Stimulated activated CD4-positive, alpha-beta T cell treated with anti-CD3 and anti-CD28 coated beads, TNF-alpha, amount 100 ng/mL, for 4 hours (primary cell): ENCODE data around the gene MRPS18B.
A peak's percentile ranks its signal among the peaks of the same experiment; 100 is the strongest.

Experiments used
- DNase-seq, 3 experiments: peaks; one replicate each; pipeline ENCODE4 v3.0.0-alpha.2; 2020; ENCODE audit warnings: low read depth in 3 of 3

Gene MRPS18B

DNA sequence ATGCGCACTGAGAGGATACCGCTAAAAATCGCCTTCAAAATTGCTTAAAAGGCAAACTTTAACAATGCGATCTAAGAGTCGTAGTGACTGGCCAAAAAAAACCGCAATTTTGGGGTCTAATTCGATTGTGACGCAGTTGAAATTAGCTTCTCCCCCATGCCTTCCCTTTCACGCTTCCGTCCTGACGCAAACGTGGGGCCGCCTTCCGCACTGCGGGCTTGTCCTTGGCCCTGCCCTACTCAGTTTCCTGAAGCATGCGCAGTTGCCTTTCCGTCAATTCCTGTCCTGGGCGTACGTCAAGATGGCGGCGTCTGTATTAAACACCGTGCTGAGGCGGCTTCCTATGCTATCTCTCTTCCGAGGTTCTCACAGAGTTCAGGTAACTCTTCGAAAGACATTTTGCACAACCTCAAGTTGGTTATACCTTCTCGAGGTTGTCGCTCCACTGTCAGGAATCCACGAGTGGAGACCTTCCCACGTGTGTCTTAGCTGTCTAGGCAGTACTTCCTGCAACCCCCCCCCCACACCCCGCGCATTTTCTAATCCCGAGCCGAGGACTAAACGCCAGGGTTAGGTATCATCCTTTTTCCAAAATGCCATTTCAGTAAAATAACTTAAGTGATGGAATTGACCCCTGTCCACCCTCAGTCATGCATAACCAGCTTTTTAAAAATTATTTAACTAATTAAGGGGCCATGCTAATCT, at the start of gene MRPS18B:
Gene MRPS18B, plus strand, starts transcription at position 276 of the 705 bp plus-strand sequence. Its CDS starts 26 bp downstream, at position 302.
- DNase-seq = peak; percentile 88 to 98 (median 93)

DNA sequence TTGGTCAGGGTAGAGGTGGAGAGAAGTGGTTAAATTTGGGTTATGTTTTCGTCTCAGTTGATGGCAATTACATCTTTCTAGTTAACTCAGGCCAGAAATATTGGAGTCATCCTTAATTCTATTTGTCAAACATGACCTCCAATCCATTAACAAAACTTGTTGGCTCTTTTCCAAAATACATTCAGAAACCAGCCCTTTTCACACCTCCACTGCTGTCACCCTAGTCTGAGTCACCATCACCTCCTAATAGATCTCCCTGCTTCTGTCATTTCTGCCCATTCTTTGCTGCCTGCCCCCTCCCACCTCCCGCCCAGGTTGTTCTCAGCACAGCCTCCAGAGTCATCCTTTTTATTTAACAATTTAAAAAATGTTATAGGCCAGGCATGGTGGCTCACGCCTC, 49.4 kb upstream of the MRPS18B start:
- DNase-seq = no peak

DNA sequence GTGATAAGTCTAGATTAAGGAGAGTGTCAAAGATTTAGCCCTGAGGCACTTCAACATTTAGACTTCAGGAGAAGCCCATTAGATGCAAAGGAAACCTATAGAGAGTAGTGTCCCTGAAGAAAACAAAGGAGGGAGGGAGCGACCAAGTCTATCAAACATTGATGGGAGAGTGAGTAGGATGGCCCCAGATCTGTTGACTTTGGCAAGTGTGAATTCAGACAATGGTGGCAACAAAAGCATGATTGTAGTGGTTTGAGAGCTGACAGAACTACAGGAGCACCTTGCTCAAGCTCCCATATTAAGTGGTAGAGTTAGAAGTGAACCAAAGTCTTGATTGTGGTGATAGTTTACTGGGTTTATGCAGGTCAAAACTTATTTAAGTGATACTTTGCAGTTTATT, 47.4 kb upstream of the MRPS18B start:
- DNase-seq = no peak

DNA sequence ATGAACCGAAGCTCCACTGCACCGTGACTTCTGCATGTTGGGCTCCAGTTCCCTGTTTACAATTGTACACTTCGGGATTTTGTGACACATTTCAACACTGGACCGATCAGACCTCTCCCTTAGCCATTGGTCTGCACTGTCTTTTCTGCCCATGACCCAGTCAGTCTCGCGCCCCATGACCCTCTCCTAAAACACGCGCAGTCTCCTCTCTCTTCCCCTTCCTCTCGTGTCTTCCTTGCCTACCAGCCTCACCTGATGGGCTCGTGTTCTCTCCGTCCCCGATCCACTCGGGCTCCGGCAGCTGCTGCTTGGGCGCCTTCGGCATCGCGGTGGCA, 46.9 kb upstream of the MRPS18B start:
- no peak for DNase-seq

DNA sequence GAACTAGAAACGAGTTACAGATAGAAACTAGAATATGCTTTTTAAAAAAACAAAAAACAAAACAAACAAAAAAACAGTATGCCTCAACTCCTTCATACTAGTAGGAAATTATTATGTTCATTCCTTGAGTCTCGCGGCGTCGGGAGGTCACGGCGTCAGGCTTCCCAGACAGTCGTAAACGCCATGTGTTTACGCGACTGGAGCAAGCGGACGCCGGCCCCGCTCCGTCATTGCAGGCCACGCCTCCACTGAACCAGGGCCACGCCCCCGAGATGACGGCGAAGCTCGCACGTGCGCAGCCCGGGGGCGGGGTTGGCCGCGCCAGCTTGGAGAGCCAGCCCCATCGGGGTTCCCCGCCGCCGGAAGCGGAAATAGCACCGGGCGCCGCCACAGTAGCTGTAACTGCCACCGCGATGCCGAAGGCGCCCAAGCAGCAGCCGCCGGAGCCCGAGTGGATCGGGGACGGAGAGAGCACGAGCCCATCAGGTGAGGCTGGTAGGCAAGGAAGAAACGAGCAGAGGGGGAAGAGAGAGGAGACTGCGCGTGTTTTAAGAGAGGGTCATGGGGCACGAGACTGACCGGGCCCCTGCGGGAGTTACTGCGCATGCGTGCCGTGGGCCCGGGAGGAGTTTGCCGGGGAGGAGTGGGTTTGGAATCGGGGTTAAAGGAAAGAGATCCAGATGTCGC, 46.4 kb upstream of the MRPS18B start, which contains the start of gene ABCF1:
Gene ABCF1, plus strand, starts transcription at position 368 of the 687 bp plus-strand sequence. Its CDS starts 46 bp downstream, at position 414.
- peak; percentile 99 to 100 (median 99) for DNase-seq

DNA sequence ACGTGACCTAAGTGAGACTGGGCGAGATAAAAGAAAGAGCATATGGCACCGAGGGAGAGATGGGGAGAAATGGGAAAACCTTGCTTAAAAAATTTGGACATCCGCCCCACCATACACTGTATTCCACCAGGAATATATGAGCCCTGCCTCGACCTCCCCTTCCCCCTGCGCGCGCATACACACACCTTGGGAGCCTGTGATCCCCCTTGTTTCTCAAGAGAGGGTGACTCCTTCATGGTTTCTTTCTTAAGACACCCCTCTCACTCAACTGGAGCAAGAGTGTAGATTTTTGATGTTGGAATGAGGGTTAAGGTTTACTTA, 45.9 kb upstream of the MRPS18B start:
- no peak for DNase-seq

DNA sequence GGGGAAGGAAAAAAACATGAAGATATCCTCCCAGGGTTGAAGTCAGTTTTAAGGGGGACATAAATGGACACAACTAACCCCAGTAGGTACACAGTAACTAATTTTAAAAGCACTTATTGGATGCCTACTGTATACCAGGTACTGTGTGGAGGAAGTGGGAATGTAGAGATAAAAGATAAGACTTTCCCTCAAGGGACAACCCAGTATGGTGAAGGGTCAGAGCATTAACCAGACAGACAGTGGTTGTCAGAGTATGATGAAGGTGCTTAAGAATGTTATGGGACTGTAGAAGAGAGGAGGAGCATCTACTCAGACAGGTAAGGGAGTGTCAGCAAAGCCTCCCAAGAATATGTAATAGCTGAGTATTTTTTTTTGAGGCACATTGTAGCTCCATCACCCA, 45.5 kb upstream of the MRPS18B start:
- DNase-seq = no peak

DNA sequence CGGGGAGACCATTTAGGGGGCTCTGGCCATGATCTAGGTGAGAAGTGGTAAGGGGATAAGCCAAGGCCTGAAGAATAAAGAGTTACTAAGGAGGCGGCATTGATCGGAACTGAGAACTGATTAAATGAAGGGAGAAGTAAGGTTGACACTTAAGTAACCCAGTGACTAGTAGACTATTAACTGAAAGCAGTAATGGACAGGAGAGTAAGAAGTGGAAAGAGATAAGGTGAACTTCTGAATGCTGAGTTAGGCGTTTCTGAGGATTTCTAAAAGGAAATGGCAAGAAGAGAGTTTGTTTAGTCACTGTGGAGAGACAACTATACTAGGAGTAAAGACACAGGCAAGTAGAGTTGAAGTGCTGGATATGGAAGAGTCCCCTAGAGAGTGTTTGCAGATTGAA, 44.5 kb upstream of the MRPS18B start:
- DNase-seq = no peak

DNA sequence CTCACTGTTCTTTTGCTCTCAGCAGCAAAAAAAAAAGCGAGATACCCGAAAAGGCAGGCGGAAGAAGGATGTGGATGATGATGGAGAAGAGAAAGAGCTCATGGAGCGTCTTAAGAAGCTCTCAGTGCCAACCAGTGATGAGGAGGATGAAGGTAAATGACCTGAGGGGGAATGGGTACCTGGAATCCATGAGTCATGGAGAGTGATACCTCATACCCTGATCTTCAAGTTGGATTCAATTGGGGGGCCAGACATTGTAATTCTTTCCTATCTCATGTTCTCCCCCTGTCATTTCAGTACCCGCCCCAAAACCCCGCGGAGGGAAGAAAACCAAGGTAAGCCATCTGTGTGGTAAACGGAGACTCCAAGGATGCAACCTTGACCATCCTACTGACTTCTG, 39.6 kb upstream of the MRPS18B start:
- DNase-seq = no peak

DNA sequence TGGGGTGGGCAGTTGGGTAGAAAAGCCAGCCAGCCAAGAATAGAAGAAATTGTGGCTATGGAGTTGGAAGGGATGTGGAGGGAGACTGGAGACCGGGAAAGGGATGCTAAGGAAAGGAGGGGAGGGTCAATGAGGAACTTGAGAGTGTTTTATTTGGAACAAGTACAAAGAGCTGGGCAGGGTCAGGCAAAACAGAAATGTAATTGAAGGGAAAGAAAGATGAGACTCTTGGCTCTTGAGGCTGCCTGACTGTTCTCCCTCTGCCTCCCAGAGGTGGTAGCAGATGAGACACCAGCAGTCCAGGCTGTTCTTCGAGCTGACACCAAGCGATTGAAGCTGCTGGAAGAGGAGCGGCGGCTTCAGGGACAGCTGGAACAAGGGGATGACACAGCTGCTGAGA, 33.7 kb upstream of the MRPS18B start:
- DNase-seq = no peak

DNA sequence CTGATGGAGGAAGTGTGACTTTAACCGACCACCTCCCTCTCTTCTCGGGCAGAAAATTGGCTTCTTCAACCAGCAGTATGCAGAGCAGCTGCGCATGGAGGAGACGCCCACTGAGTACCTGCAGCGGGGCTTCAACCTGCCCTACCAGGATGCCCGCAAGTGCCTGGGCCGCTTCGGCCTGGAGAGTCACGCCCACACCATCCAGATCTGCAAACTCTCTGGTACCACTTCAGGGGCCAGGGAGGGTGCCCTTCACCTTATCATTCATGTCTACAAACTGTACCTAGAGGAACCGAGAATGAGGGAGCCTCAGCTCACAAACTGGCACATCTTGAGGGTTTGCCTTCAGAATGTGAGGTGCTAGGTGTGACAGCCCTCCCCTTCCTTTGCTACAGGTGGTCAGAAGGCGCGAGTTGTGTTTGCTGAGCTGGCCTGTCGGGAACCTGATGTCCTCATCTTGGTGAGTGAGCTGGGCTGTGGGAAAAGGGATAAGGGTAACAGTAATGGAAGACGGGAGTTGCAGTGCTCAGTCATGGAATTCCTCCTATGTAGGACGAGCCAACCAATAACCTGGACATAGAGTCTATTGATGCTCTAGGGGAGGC, 27.8 kb upstream of the MRPS18B start:
- no peak for DNase-seq

DNA sequence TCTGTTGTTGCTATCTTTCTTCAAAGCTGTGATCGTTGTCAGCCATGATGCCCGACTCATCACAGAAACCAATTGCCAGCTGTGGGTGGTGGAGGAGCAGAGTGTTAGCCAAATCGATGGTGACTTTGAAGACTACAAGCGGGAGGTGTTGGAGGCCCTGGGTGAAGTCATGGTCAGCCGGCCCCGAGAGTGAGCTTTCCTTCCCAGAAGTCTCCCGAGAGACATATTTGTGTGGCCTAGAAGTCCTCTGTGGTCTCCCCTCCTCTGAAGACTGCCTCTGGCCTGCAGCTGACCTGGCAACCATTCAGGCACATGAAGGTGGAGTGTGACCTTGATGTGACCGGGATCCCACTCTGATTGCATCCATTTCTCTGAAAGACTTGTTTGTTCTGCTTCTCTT, 27.1 kb upstream of the MRPS18B start:
- DNase-seq = no peak

DNA sequence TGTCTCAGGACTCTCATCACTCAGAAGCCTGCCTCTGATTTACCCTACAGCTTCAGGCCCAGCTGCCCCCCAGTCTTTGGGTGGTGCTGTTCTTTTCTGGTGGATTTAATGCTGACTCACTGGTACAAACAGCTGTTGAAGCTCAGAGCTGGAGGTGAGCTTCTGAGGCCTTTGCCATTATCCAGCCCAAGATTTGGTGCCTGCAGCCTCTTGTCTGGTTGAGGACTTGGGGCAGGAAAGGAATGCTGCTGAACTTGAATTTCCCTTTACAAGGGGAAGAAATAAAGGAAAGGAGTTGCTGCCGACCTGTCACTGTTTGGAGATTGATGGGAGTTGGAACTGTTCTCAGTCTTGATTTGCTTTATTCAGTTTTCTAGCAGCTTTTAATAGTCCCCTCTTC, 26.6 kb upstream of the MRPS18B start:
- DNase-seq = no peak

DNA sequence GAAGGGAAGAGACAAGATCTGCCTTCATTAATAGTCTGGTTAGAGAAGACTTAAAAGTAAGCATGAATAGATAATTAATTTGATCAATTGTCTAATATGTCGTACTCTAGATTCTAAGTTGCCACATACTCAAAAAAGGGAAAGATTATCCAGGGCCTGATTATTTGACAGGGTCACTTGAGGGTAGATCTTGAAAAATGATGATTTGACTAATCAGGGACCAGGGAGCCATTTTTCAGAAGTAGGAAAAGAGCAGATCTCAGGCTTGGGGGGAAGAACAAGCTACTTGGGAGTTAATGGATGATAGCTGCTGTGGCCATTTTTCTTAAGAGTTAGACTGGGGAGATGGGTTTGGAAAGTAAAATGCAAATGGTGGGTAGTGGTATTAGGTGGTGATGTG, 25.4 kb upstream of the MRPS18B start:
- no peak for DNase-seq

DNA sequence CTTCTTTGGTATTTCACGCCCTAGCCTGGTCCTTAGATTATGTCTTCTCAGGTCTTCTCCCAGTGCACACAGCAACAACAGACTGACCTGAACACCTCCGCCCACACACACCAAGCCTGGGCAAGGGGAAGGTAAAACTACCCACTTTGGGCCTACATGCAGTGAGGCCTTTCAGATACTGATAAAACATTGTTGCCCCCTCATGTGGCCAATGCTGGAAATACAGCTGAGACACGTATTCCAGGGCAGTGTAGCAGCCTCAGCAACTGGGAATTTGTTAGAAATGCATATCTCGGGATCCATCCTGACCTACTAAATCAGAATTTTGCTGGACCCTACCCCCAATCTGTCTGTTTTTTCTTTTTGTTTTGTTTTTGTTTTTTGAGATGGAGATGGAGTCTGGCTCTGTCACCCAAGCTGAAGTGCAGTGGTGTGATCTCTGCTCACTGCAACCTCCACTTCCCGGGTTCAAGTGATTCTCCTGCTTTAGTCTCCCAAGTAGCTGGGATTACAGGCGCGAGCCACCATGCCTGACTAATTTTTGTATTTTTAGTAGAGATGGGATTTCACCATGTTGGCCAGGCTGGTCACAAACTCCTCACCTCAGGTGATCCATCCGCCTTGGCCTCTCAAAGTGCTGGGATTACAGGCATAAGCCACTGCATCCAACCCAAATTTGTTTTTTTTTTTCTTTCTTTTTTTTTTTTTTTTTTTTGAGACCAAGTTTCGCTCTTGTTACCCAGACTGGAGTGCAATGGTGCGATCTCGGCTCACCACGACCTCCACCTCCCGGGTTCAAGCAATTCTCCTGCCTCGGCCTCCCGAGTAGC, 20.1 kb upstream of the MRPS18B start:
- peak; percentile 57 to 66 (median 61) for DNase-seq

DNA sequence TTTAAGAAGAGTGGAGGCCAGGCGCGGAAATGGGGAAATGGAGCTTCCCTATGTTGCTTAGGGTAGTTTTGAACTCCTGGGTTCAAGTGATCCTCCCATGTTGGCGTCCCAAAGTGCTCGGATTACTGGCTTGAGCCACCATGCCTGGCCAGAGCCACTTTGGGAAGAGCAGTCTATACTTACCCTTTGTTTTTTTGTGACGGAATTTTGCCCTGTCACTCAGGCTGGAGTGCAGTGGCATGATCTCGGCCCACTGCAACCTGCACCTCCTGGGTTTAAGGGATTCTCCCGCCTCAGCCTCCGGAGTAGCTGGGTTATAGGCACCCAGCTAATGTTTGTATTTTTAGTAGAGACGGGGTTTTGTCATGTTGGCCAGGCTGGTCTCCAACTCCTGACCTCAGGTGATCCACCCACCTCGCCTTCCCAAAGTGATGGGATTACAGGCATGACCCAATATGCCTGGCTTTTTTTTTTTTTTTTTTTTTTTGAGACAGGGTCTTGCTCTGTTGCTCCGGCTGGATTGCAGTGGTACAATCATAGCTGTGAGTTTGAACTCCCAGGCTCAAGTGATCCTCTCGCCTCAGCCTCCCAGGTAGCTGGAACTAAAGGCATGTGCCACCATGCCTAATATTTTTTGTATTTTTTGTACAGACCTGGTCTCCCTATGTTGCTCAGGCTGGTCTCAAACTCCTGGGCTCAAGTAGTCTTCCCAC, 18.6 kb upstream of the MRPS18B start:
- no peak for DNase-seq

DNA sequence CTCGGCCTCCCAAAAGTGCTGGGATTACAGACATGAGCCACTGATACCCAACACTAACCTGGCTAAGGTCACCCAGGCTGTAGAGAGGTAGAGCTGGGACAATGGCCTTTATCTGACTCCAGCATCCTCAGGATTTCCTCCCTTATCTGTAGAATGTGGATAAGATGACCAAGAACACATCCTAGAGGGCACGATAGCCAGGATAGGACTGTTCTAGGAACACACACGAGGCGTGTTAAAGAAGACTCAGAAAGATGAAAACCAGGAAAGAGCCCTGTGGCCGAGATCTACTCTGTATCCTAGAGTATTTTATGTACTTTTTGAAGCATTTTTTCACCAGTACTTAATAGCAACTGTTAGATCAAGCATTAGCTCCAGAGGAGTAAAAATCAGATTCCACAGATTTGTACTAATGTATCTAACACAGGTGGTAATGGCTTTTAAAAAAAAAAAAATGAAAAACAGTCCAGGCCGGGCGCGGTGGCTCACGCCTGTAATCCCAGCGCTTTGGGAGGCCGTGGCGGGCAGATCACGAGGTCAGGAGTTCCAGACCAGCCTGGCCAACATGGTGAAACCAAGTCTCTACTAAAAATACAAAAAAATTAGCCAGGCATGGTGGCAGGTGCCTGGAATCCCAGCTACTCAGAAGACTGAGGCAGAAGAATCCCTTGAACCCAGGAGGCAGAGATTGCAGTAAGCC, 17.9 kb upstream of the MRPS18B start:
- no peak for DNase-seq

DNA sequence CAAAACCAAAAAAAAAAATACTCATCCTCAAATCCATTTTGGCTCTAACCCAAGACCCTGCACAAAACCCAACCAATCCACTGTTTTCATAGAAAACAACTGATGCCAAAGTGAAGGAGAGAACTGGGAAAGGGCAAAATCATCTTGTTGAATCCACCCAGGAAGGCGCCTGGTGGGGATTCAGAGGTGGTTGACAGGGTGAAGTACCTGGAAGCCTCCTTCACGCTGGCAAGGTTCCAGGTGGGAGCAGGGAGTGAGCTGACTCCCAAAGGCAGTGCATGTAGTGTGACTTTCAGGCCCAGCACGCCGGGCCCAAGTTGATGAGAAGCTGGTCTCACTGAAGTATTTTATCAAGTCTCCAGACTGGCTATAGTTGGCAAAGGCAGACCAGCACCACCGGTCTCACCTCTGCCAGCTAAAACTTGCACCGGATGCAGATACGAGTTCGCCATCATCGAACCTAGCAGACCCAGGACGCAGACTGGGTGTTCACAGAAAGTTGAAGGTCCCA, 17.1 kb upstream of the MRPS18B start:
- DNase-seq = no peak

DNA sequence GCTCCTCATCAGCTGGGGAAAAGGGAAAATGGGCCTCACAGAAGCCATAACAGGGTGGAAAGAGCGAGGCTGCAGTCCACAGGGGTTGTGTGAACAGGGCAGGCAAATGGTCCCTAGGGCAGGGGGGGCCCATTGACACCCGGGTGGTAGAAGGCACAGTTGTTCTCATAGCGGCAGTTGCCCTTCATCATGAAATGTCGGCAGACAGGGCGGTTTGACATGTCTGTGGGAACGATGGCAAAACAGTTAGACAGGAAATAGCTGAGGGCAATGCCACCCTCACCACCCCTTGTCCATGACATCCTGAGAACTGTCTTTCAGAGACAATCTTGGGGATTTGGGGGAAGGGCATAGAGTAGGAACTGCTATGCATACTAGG, 16.2 kb upstream of the MRPS18B start:
- no peak for DNase-seq

DNA sequence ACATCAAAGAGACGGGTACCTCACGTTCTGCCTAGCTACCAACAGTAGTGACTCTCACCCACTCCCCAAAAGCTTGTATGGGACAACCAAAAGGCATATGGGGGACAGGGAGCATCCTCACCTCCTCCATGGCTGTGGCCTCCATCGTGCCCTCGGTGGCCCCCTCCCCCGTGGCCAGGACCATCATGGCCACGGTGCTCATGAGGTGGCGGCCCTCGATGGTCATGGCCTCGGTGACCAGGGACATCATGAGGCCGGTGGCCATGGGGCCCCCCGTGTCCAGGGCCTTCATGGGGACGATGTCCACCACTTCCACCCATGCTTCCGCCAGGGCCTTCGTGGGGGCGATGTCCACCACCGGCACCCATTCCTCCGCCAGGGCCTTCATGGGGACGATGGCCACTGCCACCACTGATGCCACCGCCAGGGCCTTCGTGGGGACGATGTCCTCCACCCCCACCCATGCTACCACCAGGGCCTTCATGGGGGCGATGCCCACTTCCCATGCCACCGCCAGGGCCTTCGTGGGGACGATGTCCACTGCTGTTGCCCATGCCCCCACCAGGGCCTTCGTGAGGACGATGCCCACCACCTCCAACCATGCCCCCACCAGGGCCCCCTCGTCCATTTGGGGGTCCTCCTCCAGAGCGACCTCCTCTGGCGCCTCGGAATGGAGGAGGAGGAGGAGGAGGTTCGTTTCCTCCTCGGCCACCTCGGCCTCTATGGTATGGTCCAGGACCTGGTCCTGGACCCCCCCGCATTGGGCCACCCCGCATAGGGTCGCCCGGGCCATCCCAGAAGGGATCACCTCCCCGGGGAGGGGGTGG, 15.6 kb upstream of the MRPS18B start:
- DNase-seq = no peak
